ENCODE measurements around the gene RAB40C. TPM values are rescaled to one million over a fixed set of nuclear protein-coding genes. Genes with fewer than 3 reads are reported as not detected.

The RAB40C gene
- total and polyA plus RNA-seq, 9 of the 15 experiments (the other 6 are each of a cell fraction or from before 2014, with no cell fraction given) = 0.17 to 23.4 (median 8.7) TPM

DNA sequence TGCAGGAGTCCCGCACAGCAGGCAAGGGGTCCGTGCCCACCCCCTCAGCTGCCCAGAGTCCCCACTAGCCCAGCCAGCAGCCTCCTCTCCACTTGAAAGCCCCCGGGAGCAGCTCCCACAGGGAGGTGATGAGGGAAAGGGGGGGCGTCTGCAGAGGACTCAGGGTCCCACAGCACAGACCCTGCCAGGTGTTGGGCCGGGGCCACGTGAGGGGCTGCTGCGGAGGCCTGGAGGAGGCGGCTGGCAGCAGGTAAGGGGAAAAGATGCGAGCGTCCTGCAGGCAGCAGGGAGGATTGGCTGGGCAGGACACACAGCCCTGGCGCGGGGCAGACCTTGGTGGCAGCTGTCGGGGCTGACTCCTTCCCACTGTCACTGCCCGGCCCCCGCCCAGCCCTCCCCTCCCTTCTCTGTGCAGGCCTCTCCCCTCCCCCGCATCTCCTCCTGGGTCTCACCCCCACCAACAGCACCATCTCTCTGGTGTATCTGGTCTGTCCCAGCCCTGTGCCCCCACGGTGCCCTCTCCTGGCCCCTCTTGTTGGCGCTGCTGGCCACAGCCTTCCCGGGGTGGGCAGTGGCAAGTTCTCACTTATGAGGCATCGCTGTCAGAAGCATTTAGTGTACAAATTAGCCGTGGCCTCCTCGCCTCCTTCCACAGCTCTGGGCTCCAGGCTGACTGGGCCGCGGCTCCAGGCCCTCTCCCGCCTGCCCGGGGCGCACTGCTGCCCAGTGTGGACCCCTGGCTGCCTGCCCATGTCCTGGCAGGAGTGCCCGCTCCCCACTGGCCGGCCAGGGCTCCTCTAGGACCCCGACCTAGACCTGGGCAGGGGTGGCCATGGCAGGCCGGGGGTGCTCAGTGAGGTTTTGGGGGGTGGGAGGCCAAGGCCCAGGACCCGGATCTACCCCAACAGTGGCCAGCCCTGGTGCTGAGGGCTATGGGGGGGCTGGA lies 34.1 kb upstream of the RAB40C start:
- H3K9me1 ChIP-seq (ENCODE audit: control insufficient read depth, insufficient read depth, low read length) = no peaks in the 10 kb centered on the region
- no peaks in the 10 kb centered on the region for H4K20me1 ChIP-seq (replicated peaks; ENCODE audit: control insufficient read depth, insufficient read depth, low read length)
- in situ Hi-C loops (cut with MboI) (no loop called here), intact Hi-C loops (cut with micrococcal nuclease) (no loop called here)
- ATAC-seq = 0 out of 3 replicates have a peak, but pooled peaks have one; percentile 11
- no peak overlapping the region for H3K4me2 ChIP-seq (ENCODE audit: insufficient read depth, low read length)
- H3K4me3 ChIP-seq = no peak overlapping the region
- WGBS (ENCODE audit: insufficient coverage, low coverage, missing lambda C conversion rate) = 78% methylated on average over 22 of the region's 32 CpGs
- H3K79me2 ChIP-seq (ENCODE audit: control insufficient read depth, insufficient read depth, low read length) = no peaks in the 10 kb centered on the region
- H3K9ac ChIP-seq (ENCODE audit: insufficient read depth in 1 of 2, low read depth in 2 of 2, low read length in 2 of 2) = 0 out of 4 replicates have a peak overlapping the region, but pooled peaks of 1 of the 2 experiments have one; percentile 35
- no peak for DNase-seq (ENCODE audit: extremely low read depth in 1 of 4, low spot score in 3 of 4)
- ChIA-PET POLR2A (interaction anchor here (0.6 to 1.0 kb wide), 2 partner anchors 11 to 168 kb away, joined by 3 read pairs; partner anchors contain the start of gene NHLRC4), CTCF (ENCODE audit: low intra/inter-chr PET ratio) (no interaction called here)
- no peak overlapping the region for H3K27ac ChIP-seq (ENCODE audit: extremely low read depth, low read depth, low read length)
- no TSS peak for BruUV-seq (replicated peaks)
- peaks cover 0 to 63% of the 10 kb centered on the region in 2 experiments; a peak in 2 of 5 replicates for H3K4me1 ChIP-seq (replicated peaks in 1 of 2; ENCODE audit: control insufficient read depth in 2 of 2, insufficient read depth in 2 of 2, low read length in 2 of 2)
- TF ChIP-seq CHCHD3 (CRISPR knock-in tag; IDR thresholded peaks at IDR 0.05) (no peak), RBM22 (IDR thresholded peaks at IDR 0.05; ENCODE audit: low read depth, low read length, poor library complexity, severe bottlenecking) (peak; percentile 7), POLR2G (IDR thresholded peaks at IDR 0.05; ENCODE audit: low read depth, low read length) (peak; percentile 52), PHF21A (IDR thresholded peaks at IDR 0.05; ENCODE audit: borderline replicate concordance, low read depth) (no peak)
- TF ChIP-seq, protein P1, sequence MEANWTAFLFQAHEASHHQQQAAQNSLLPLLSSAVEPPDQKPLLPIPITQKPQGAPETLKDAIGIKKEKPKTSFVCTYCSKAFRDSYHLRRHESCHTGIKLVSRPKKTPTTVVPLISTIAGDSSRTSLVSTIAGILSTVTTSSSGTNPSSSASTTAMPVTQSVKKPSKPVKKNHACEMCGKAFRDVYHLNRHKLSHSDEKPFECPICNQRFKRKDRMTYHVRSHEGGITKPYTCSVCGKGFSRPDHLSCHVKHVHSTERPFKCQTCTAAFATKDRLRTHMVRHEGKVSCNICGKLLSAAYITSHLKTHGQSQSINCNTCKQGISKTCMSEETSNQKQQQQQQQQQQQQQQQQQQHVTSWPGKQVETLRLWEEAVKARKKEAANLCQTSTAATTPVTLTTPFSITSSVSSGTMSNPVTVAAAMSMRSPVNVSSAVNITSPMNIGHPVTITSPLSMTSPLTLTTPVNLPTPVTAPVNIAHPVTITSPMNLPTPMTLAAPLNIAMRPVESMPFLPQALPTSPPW (CRISPR knock-in tag; IDR thresholded peaks at IDR 0.05) = peak; percentile 50
- H3K9me3 ChIP-seq (replicated peaks; ENCODE audit: control insufficient read depth, insufficient read depth, low read depth, low read length) = no peaks in the 10 kb centered on the region
- H2AFZ ChIP-seq (ENCODE audit: low read depth, low read length) = no peak overlapping the region
- peaks cover 29% of the 10 kb centered on the region; the same call in 1 of the 3 replicates for H3K36me3 ChIP-seq (ENCODE audit: control insufficient read depth, insufficient read depth, low read length)
- FAIRE-seq = no peak
- H3K27me3 ChIP-seq (ENCODE audit: control insufficient read depth in 2 of 2, insufficient read depth in 2 of 2, low read length in 2 of 2) = peaks cover under 1% of the 10 kb centered on the region in 2 experiments; a peak in 2 of 5 replicates
